ENCODE data around the gene PPIB. TPM values are rescaled to one million over a fixed set of nuclear protein-coding genes. Genes with fewer than 3 reads are reported as not detected.

The PPIB gene
- total RNA-seq, 1 donor from 2014 or later, result 804 TPM

GRCh38 chr15:64141798-64142512 lies 20.9 kb downstream of the PPIB start:
- no peak overlapping the region for H2AFZ ChIP-seq (ENCODE audit: low read depth, low read length)
- H3K27ac Mint-ChIP-seq (ENCODE audit: unreplicated experiment), result peak overlapping the region; percentile 28
- H3K27me3 ChIP-seq (ENCODE audit: insufficient read depth, low read length), result no peaks in the 10 kb centered on the region
- FAIRE-seq, result no peak
- no peak for DNase-seq (ENCODE audit: low read depth)
- H3K36me3 ChIP-seq (ENCODE audit: insufficient read depth, low read length), result peaks cover 29% of the 10 kb centered on the region
- no peak overlapping the region for H3K4me3 ChIP-seq (ENCODE audit: insufficient read depth, low read depth, low read length)
- H3K4me2 ChIP-seq (ENCODE audit: low read length), result no peak overlapping the region
- peaks cover 17% of the 10 kb centered on the region for H4K20me1 ChIP-seq (ENCODE audit: insufficient read depth, low read length)
- peaks cover 13% of the 10 kb centered on the region for H3K36me3 Mint-ChIP-seq (ENCODE audit: low read depth, unreplicated experiment)
- no peaks in the 10 kb centered on the region for H3K79me2 ChIP-seq (ENCODE audit: insufficient read depth, low read length)
- H3K27me3 Mint-ChIP-seq (ENCODE audit: low read depth, unreplicated experiment), result no peaks in the 10 kb centered on the region
- peaks cover 5% of the 10 kb centered on the region for H3K4me1 ChIP-seq (ENCODE audit: insufficient read depth, low read length)
- no peak overlapping the region for H3K4me3 Mint-ChIP-seq (ENCODE audit: unreplicated experiment)
- H3K9me3 ChIP-seq (ENCODE audit: insufficient read depth, low read depth, low read length), result no peaks in the 10 kb centered on the region
- no peak overlapping the region for H3K9ac ChIP-seq (ENCODE audit: low read length)
- no peak overlapping the region for H3K27ac ChIP-seq (ENCODE audit: low read depth, low read length)
- no peaks in the 10 kb centered on the region for H3K4me1 Mint-ChIP-seq (ENCODE audit: low read depth, unreplicated experiment)
- TF ChIP-seq CTCF (IDR thresholded peaks at IDR 0.05; ENCODE audit: insufficient read depth, low read depth, low read length) (no peak), EZH2 (IDR thresholded peaks at IDR 0.05; ENCODE audit: insufficient read depth, low read length) (no peak)
- H3K9me3 Mint-ChIP-seq (ENCODE audit: unreplicated experiment), result no peaks in the 10 kb centered on the region

- TF ChIP-seq CTCF (IDR thresholded peaks at IDR 0.05; ENCODE audit: insufficient read depth, low read depth, low read length) (no peak), EZH2 (IDR thresholded peaks at IDR 0.05; ENCODE audit: insufficient read depth, low read length) (no peak)
- DNase-seq (ENCODE audit: low read depth) (no peak), FAIRE-seq (no peak)
Measured at GRCh38 chr15:64138331-64138941, 24.4 kb downstream of the PPIB start.

More at GRCh38 chr15:64138331-64138941, 24.4 kb downstream of the PPIB start:
- H3K4me1 ChIP-seq (ENCODE audit: insufficient read depth, low read length), result no peaks in the 10 kb centered on the region
- H3K36me3 ChIP-seq (ENCODE audit: insufficient read depth, low read length), result peaks cover 40% of the 10 kb centered on the region
- H3K36me3 Mint-ChIP-seq (ENCODE audit: low read depth, unreplicated experiment), result peaks cover 15% of the 10 kb centered on the region
- no peaks in the 10 kb centered on the region for H3K27me3 ChIP-seq (ENCODE audit: insufficient read depth, low read length)
- no peaks in the 10 kb centered on the region for H3K9me3 ChIP-seq (ENCODE audit: insufficient read depth, low read depth, low read length)
- H3K27ac Mint-ChIP-seq (ENCODE audit: unreplicated experiment), result no peak overlapping the region
- H3K4me2 ChIP-seq (ENCODE audit: low read length), result no peak overlapping the region
- no peaks in the 10 kb centered on the region for H3K9me3 Mint-ChIP-seq (ENCODE audit: unreplicated experiment)
- H3K9ac ChIP-seq (ENCODE audit: low read length), result no peak overlapping the region
- H3K4me1 Mint-ChIP-seq (ENCODE audit: low read depth, unreplicated experiment), result no peaks in the 10 kb centered on the region
- no peak overlapping the region for H2AFZ ChIP-seq (ENCODE audit: low read depth, low read length)
- H3K4me3 Mint-ChIP-seq (ENCODE audit: unreplicated experiment), result no peak overlapping the region
- H3K4me3 ChIP-seq (ENCODE audit: insufficient read depth, low read depth, low read length), result no peak overlapping the region
- no peak overlapping the region for H3K27ac ChIP-seq (ENCODE audit: low read depth, low read length)
- no peaks in the 10 kb centered on the region for H3K27me3 Mint-ChIP-seq (ENCODE audit: low read depth, unreplicated experiment)
- H3K79me2 ChIP-seq (ENCODE audit: insufficient read depth, low read length), result no peaks in the 10 kb centered on the region
- peaks cover 22% of the 10 kb centered on the region for H4K20me1 ChIP-seq (ENCODE audit: insufficient read depth, low read length)
